Activated CD4-positive, alpha-beta T cell treated with anti-CD3 and anti-CD28 coated beads for 1 hour (primary cell): ENCODE measurements around the gene GGT6.

Source experiments
- DNase-seq: peaks from one replicate; pipeline ENCODE4 v3.0.0-alpha.2; 2020

The GGT6 gene

DNA sequence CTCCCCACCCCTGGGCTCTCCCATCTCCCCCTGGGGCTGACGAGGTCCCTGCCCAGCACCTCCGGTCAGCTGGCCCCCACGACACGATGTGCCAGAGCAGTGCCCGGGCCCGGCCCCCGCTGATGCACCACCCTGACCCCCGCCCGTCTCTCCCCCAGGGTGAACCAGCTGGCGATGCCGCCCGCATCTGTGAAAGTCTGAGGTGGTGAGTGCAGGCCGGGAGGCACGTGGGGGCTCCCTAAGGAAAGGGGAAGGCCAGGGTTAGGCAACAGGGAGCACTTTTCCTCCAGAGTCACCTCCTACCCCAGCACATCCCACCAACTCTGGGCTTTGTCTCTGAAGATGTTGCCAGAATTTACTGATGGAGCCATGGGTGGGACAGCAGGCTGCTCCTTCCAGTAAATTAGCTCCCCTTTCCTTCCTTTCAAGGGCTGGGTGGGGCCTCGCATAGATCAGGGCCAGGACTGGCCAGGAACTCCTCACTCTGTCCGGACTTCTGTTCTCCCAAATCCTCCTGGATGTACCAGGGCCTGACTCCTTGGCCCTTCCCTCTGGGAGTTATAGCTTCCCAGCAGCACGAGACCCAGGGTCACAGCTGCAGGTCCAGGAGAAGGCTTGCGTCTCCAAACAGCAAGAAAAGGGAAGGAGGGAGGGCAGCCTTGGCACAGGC, 23.5 kb downstream of the GGT6 start:
- DNase-seq: no peak

DNA sequence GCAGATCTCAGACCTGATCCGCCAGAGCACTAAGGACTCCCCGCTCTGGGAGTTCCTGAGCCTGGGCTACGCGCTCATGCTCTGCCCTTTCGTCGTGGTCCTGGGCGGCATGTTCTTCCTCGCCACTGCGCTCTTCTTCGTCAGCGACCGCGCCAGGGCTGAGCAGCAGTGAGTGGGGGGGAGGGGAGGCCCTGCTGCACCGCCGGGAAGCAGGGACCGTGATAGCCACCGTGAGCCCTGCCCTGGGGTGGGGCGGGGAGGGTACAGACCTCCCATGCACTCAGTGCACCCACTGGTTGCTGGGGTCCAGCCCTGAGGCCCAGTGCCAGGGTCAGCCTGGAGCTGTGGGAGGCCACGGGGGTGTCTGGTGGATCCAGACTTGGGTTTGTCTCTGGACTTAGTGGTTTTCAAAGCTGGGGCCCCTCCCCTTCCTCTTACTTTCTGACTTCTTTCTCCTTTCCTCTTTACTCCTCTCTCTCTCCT, 24.1 kb downstream of the GGT6 start:
- no peak for DNase-seq

DNA sequence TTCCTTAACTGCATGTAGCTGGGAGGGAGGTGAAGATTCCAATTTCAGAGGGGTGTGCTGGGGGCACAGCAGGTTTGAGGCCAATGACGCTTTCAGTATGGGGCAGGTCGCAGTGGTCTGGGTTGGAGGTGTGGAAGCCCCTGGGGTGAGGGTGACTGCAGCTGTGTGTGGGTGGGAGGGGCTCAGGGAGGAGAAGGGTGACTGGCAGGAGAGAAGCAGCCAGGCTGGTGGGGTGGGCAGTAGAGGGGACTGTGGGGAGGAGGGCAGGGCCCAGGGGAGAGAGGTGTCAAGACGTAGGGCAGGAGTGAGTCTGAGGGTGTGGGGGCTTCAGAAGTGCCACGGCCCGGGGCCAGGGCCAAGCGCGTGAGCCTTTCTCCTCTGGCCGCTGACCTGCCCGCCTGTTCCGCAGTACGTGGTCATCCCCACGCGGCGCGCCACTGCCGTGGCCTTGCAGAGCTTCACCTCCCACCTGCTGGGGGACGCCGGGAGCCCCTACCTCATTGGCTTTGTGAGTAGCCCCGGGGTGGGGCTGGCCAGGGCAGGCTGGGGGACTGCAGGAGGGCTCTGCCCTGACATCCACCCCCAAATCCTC, 24.6 kb downstream of the GGT6 start:
- DNase-seq: no peak

DNA sequence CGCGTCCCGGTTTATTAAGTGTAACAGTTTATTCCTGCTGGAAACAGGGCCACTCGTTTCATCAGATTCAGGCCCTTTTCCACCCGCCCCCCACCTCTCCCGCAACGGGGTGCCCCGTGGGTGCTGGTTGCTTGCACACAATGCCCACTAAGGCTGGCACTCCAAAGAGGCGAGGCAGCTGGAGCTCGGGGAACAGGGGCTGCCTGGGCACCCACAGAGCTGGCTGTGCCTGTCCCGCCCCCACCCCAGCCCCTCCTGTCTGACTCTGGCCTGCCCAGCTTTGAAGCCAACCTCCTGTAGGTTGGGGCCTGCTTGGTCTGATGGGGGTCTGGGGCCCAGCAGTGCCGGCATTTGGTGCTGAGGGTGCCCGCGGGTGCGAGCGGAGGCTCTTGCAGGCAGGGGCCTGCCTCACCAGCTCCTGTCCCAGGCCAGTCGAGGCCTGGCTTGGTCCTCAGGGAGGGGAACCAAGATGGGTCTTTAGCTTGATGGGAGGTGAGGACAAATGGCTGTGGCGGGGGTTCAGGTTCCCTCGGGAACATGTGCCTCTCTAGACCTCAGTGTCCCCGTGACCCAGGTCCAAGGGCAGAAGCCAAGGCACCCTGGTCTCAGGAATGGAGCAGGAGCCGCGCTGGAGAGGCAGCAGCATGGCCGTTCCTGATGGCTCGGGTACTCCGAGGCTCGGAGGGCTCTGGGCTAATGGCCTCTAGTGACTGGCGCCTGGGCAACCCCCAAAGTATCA, 25.3 kb downstream of the GGT6 start:
- DNase-seq: no peak

DNA sequence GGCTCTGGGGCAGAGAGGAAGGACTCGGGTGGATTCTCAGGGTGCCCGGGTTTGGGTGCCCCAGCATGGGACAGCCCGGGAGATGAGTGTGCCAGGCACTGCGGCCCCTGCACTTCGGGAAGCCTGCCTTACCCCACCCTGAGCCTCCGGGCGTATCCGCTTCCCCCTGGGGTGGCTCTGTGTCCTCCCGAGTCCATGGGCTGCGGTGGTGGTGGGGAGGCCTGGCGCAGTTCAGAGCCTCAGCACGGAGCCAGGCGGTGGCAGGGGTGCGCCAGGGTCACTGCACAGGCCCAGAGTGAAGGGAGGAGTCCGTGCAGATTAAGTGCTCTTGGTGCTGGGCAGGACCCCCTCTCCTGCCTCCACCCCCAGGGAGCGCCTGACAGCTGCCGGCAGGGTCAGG, 25.9 kb downstream of the GGT6 start:
- DNase-seq: no peak

DNA sequence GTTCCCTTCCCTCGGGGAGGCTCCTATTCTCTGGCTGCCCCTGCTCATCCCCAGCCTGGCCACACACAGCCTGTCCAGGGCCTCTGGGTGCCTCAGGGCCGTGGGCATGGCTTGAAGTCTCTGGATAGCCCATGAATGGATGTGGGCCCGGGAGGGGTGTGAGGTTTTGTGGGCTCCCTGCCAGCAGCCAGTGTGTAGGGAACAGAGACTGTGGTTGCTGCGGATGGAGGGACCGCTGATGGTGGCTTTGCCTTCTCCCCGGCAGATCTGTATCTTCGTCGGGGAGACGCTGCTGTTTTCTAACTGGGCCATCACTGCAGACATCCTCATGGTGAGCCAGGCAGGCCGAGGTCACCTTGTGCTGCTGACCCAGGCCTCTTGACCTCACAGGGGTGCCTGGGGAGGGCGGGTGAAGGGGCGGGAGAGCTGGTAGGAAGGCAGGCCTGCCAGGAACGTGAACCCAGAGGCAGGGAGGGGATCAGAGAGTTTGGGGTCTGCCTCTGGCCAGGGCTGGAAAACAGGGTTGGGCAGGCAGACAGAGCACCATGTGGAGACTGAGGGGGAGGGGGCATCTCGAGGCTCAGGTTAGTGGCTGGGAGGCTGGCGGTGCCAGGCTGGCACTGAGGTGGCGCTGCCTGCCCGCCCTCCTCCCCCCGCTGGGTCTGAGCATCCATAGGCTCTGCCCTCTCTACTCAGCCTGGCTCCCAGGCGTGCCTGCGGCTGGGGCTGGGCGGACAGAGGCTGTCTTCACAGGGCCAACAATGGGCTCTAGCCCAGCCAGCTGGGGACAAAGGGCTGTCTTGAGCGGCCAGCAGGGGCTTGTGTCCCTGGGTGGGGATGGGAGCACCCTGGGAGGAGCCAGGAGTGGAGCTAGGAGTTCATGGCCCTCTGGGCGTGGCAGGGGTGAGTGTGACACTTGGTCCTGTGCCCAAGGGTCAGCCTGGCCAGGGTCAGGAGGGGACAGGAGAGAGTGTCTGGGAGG, 26.6 kb downstream of the GGT6 start:
- no peak for DNase-seq

DNA sequence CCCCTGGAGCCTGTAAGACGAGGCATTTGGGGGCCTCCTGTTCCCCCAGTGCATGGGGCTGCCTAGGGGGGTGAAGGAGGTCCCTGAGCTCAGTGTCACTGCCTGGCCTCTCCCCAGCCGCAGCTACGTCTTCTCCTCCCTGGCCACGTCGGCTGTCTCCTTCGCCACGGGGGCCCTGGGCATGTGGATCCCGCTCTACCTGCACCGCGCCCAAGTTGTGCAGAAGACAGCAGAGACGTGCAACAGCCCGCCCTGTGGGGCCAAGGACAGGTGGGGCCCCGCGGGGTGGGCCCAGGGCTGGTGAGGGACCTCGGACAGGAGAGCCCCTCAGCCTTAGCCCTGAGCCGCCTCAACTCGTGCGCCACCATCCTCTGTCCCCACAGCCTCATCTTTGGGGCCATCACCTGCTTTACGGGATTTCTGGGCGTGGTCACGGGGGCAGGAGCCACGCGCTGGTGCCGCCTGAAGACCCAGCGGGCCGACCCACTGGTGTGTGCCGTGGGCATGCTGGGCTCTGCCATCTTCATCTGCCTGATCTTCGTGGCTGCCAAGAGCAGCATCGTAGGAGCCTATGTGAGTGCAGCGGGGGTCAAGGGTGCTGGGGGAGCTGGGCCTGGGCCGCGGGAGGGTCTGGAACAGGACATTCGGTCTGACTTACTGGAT, 27.4 kb downstream of the GGT6 start:
- no peak for DNase-seq

DNA sequence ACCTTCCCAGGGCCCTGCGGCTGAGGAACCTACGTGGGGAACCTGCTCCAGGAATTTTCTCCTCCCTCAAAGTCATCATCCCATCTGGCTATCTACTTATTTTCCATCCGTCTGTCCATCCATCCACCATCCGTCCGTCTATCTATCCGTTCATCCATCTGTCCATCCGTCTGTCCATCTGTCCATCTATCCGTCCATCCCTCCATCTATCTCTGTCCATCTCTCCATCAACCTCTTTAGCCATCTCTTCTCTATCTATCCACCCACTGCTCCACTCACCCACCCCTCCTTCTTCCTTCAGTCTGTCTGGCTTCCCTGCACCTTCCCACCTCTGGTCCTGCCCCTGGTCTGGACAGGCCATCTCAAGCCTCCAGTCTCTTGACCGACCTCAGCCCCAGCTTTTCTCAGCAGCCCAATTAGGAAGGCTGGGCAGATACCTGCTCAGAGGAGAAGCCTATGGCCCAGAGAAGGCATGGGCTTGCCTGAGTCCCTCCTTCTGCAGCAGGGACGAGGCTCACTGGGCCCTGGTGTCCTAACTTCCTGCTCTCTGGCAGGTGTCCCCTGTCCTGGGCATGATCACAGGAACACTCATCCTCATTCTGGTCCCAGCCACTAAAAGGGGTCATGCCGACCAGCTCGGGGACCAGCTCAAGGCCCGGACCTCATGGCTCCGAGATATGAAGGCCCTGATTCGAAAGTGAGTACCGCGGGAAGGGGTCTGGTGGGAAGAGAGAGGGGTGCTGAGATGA, 28.2 kb downstream of the GGT6 start:
- no peak for DNase-seq

DNA sequence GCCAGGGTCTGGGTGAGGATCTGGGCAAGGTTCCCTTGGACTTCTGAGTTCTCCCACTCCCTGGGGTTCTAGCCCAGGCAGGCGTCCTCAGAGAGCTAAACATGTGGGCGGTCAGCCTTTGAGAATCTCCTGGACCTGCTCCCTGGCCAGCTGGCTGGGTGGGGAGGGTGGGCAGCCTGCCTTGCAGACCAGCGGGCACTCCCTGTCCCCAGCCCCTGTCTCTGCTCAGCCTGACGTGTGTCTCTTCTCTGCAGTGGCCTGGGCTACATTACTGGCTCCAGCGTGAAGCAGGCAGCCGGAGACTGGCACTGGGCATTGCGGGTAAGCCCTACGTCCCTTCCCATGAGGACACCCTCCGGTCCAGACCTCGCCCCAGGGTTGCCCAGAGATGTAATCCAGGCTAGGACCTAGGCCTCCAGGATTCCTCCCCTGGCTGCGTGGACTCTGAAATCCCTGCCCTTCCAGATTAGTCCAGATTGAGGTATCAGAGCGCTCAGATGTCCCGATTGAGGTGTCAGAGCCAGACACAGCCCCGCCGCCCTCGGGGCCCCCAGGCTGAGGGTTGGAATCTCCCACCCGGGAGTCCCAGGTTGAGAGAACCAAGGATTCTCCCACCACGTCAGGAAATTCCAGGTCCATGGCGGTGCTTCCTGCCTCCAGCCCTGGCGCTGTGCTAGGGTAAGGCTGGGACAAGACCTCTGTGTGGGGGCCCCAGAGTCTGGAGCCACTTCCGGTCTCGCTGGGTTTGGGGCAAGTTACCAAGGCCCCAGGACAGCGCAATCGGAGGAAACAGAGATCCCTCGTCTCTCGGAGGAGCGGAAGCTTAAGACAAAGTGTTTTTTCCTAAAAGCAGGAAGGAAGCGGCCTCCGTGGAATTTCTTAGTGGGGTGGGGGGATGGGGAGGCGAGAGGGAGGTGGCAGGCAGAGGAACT, 29.3 kb downstream of the GGT6 start:
- DNase-seq: no peak

DNA sequence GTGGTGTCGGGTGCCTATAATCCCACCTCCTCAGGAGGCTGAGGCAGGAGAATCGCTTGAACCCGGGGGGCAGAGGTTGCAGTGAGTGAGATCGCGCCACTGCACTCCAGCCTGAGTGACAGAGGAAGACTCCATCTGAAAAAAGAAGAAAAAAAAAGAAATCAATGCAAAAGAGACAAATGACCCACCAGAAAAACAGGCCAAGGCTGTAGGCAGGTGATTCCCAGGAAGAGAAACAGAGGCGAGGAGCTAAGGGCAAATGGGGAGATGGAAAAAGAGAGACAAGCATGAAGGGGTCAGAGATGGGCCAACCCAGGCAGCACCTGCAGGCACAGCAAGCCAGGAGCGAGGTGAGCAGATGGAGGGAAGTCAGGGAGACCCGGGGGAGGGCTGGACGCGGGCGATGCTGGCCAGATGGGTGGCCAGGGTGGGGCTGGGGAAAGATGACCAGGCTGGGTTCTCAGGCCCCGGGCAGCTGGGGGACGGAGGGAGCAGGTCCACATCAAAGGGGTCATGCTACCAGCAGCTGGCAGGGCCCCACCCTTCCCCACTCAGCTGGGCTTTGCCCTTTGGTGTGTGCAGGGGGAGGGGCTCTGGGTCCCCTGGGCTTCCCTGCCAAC, 30.7 kb downstream of the GGT6 start:
- no peak for DNase-seq

DNA sequence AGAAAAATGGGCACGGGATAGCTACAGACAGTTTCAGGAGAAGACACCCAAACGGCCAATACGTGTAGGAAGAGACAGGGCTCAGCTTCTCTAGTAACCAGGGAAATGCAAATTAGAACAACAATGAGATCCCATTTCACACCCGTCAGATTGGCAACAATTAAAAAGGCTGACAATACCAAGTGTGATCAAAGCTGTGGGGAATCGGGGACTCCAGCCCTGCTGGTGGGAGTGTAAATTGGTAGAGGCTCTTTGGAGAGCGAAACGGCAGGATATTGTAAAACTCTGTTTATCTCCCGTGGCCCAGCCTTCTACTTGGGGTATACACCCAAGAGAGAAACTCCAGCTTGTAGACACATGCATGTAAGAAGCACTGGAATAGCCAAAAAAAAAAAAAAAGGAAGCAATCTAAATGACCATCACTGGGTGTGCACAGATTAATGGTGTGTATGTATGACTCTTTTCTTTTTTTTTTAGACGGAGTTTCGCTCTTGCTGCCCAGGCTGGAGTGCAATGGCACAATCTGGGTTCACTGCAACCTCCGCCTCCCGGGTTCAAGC, 32.7 kb downstream of the GGT6 start:
- no peak for DNase-seq

DNA sequence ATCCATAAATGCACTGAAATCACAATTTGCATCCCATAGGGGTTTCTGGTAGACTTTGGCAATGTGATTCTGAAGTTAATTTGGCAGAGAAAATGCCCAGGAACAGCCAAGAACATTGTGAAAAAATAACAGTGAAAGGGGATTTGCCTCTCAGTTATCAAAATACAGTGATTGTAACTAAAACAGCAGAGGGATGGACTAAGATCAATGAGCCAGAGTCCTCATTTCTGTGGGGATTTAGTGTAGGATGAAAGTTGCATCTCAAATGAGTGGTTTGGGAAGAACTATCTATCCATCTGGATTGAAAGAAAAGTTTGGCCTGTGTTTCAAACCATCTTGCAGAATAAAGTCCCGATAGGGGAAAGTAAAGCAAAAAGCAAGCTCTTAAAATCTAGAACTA, 33.2 kb downstream of the GGT6 start:
- no peak for DNase-seq

DNA sequence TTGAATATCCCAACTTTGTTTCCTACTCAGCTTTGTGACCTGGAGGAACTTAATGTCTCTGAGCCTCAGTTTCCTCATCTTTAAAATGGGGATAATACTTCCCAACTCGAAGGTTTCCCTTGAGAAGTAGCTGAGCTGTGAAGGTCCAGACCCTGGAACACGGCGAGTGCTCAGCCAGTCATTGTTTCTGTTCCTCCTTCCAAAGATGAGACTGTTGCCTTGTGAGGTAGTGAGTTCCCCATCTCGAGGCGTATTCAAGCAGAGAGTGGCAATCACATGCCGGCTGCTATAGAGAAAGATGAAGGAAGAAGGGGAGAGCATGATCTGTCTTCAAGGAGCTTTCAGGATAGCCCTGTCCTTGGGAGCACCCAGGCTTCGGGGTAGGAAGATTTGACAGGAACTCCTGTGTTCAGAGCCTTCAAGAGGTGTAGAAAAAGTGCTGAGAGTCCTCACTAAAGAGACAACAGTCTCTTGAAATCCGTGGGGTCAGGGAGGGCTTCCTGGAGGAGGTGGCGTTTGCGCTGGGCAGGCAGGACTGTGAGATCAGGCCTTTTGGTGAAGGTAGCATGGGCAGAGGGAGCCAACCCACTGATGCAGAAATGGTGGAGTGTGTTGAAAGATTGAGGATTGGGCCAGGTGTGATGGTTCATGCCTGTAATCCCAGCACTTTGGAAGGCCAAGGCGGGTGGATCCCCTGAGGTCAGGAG, 34.5 kb downstream of the GGT6 start:
- no peak for DNase-seq

DNA sequence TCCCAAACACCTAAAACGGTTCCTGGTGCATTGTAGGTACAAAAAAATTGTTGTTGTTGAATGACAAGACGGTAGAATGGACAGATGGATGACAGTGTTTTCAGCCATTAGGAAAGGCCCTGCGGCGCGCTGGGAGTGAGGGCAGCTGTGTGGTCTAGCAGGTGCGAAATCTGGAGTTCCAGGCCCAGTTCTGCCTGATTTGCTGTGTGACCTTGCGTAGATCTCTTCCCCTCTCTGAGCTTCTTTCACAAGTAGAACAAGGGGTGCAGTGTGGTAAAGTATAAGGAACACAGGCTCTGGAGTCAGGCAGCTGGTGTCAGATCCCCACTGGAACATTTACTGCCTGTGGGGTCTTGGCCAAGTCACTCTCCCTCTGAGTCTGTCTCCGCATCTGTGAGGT, 36.4 kb downstream of the GGT6 start:
- DNase-seq: no peak

DNA sequence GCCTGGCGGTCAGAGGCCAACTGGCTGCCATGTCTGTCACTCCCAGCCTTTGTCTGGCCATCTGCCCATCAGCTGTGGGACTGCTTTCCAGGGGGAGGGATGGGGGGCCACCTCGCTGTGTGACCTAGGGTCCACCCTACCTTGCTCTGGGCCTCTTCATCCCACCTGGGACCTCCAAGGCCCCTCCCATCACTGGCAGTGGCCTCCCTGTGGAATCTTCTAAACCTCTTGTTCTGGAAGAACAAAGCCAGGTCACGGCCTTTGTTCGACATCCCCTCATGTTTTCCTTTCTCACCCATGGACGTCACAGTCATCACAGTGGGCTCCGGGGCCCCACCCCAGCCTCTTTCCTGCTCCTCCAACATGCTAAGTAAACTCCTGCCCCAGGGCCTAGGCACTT, 37.7 kb downstream of the GGT6 start:
- no peak for DNase-seq

DNA sequence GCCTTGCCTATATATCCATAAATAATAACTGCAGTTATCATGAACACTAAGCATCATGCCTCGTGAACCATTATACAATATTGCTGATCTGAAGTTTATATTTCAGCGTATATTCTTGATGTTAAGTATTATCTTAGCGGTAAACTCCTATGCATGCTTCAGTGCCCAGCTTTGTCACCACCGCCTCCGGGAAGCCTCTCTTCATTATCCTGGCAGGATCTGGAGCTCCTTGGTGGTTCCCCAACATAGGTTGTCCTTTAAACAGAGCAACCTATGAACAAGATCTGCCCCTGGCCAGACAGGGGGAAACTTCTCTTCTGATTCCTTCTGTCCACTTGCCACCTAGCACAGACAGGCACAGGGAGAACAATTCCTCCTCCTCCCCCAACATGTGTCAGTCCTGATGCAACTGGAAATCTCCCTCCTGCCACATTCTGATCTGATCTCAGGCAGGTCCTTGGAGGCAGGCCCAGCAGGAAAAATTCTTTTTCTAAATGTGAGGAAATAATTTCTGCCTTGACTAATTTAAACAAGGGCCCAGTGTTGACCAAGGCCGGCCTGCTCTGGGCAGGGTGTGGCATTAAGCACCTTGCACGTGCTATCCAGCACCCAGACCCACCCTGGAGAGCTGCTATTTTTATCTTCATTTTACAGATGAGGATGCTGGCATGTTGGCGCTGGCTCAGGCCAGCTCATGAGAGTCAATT, 39.3 kb downstream of the GGT6 start:
- no peak for DNase-seq

DNA sequence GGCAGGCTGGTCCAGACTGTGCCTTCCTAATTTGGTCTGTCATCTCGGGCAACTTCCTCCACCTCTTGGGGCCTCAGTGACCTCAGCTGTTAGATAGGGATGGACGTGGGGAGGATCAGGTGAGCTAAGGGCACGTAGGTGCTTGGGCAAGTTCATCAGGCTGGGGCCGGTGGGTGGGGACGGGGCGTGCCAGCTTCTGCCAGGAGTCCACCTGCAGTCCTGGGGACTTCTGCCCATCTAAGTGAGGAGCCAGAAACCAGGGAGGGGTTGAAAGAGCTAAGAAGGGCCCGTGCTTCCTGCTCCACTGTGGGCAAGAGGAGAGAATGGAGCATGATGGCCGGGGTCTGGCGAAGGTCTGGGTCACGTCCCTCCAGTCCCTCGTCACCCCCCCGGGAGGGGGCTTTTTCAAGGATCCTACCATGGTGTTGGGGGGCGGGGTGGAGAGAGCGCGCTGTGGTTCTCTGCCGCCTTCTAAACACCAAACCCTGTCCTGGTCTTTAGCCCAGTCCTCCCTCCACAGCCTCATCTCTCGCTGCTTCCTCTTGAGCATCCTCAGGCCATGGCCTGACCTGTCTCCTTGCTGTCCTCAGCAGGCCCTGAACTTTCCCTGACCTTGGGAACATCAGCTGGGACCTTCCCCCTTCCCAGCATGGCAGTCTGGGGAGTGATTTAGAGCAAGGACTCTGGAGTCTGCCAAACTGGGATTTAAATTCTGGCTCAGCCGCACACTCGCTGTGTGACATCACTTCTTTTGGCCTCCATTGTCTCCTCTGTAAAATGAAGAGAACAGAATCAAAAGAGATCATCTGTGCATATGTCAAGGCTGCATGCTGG, 40.1 kb downstream of the GGT6 start:
- DNase-seq: no peak
